Measurements from ENCODE around the gene SWT1.

Gene SWT1

GRCh38 chr1:185314411-185314810, 157.4 kb downstream of the SWT1 start:
- ChIA-PET POLR2A (interaction anchor here (0.6 kb wide), 1 partner anchor 18 kb away, joined by 4 read pairs; no protein-coding TSS in a partner anchor), CTCF (interaction anchor here (1.2 to 1.8 kb wide), 4 partner anchors 10 to 281 kb away, joined by 4 to 8 read pairs (median 4); no protein-coding TSS in a partner anchor)
- DNase-seq (ENCODE audit: extremely low spot score) = no peak
- no peak for TF ChIP-seq CTCF (IDR thresholded peaks at IDR 0.05; ENCODE audit: control extremely low read depth, extremely low read depth, low read depth, missing control alignments)

- ChIA-PET CTCF (interaction anchor here (0.5 to 1.2 kb wide), 2 partner anchors 9 to 28 kb away, joined by 3 to 4 read pairs; no protein-coding TSS in a partner anchor), POLR2A (interaction anchor here (0.7 kb wide), 1 partner anchor 281 kb away, joined by 3 read pairs; no protein-coding TSS in a partner anchor)
- no peak for TF ChIP-seq CTCF (IDR thresholded peaks at IDR 0.05; ENCODE audit: control extremely low read depth, extremely low read depth, low read depth, missing control alignments)
- no peak for DNase-seq (ENCODE audit: extremely low spot score)
Measured at GRCh38 chr1:185315445-185316071, 158.6 kb downstream of the SWT1 start.

- CTCF ChIA-PET = interaction anchor here (0.8 to 2.3 kb wide), 8 partner anchors 10 to 364 kb away, joined by 3 to 8 read pairs (median 4); no protein-coding TSS in a partner anchor
- DNase-seq (ENCODE audit: extremely low spot score) = peak; percentile 89
- POLR2A ChIA-PET = interaction anchor here (0.7 to 1.8 kb wide), 8 partner anchors 21 to 280 kb away, joined by 3 to 9 read pairs (median 4); partner anchors contain the start of gene SWT1
- peak; percentile 11 for TF ChIP-seq CTCF (IDR thresholded peaks at IDR 0.05; ENCODE audit: control extremely low read depth, extremely low read depth, low read depth, missing control alignments)
Measured at GRCh38 chr1:185316163-185317033, 159.4 kb downstream of the SWT1 start.

- DNase-seq (ENCODE audit: extremely low spot score) = peak; percentile 95
- POLR2A ChIA-PET = interaction anchor here (0.7 to 1.8 kb wide), 9 partner anchors 11 to 243 kb away, joined by 3 to 9 read pairs (median 3); partner anchors contain the start of gene SWT1
- TF ChIP-seq CTCF (IDR thresholded peaks at IDR 0.05; ENCODE audit: control extremely low read depth, extremely low read depth, low read depth, missing control alignments) = peak; percentile 63
- CTCF ChIA-PET = interaction anchor here (0.8 to 2.3 kb wide), 9 partner anchors 9 to 363 kb away, joined by 3 to 8 read pairs (median 5); no protein-coding TSS in a partner anchor
Measured at GRCh38 chr1:185317034-185317885, 160.3 kb downstream of the SWT1 start, which contains the start of gene IVNS1ABP. TSS of gene IVNS1ABP (minus strand) at chr1:185317243. CDS start at chr1:185309493, 7,750 bp downstream.

GRCh38 chr1:185317886-185318310, 160.9 kb downstream of the SWT1 start:
- ChIA-PET POLR2A (interaction anchor here (1.4 to 1.8 kb wide), 3 partner anchors 21 to 241 kb away, joined by 3 to 9 read pairs (median 6); no protein-coding TSS in a partner anchor), CTCF (interaction anchor here (0.8 to 2.3 kb wide), 11 partner anchors 8 to 278 kb away, joined by 3 to 8 read pairs (median 4); no protein-coding TSS in a partner anchor)
- DNase-seq (ENCODE audit: extremely low spot score) = peak; percentile 62
- no peak for TF ChIP-seq CTCF (IDR thresholded peaks at IDR 0.05; ENCODE audit: control extremely low read depth, extremely low read depth, low read depth, missing control alignments)
